Measurements from ENCODE around the gene SLC39A3.
A peak's percentile ranks its signal among the peaks of the same experiment; 100 is the strongest.

GRCh38 chr19:2782936-2783780 is 43.3 kb upstream of the SLC39A3 start, which contains the start of gene SGTA:
- TF ChIP-seq POLR2A (IDR thresholded peaks at IDR 0.05): peak in 1 of 2 donors; percentile 57
- TF ChIP-seq CTCF (IDR thresholded peaks at IDR 0.05): peak in 1 of 3 donors; percentile 7
